Osteoblast (primary cell): ENCODE results near the gene VSIG2. TPM values are rescaled to one million over a fixed set of nuclear protein-coding genes. Genes with fewer than 3 reads are reported as not detected.
A peak's percentile ranks its signal among the peaks of the same experiment; 100 is the strongest.

ENCODE experiments used
- DNase-seq: peaks from one replicate; pipeline ENCODE4 v3.0.0; 2011; ENCODE audit warnings: low spot score, mixed read lengths; ENCODE audit not compliant: insufficient read length; ENCODE audit errors: missing footprints
- H2AFZ ChIP-seq: 2 replicates; pipeline ENCODE4 v1.6.0; 2011; ENCODE audit warnings: mild to moderate bottlenecking, low read length
- H3K27ac ChIP-seq: 2 replicates; pipeline ENCODE4 v1.5.1; 2011; ENCODE audit warnings: mild to moderate bottlenecking, low read depth, low read length, moderate library complexity
- H3K27me3 ChIP-seq: 2 replicates; pipeline ENCODE4 v1.6.0; 2012; ENCODE audit warnings: mild to moderate bottlenecking, control low read depth, inconsistent platforms, low read length, moderate library complexity; ENCODE audit not compliant: insufficient read depth
- H3K36me3 ChIP-seq: 2 replicates; pipeline ENCODE4 v1.5.1; 2011; ENCODE audit warnings: mild to moderate bottlenecking, low read length, control low read depth, moderate library complexity; ENCODE audit not compliant: insufficient read depth
- H3K4me1 ChIP-seq: 2 replicates; pipeline ENCODE4 v1.5.1; 2011; ENCODE audit warnings: mild to moderate bottlenecking, low read length, control low read depth, moderate library complexity; ENCODE audit not compliant: insufficient read depth
- H3K4me2 ChIP-seq: 2 replicates; pipeline ENCODE4 v1.6.0; 2011; ENCODE audit warnings: mild to moderate bottlenecking, low read length; ENCODE audit not compliant: insufficient read depth
- H3K4me3 ChIP-seq: fragments of 200-600 bp; sonication (generic); 3 replicates; pipeline ENCODE4 v1.5.1; 2012; ENCODE audit warnings: mild to moderate bottlenecking, low read length, inconsistent platforms; ENCODE audit not compliant: insufficient read depth
- H3K79me2 ChIP-seq: 2 replicates; pipeline ENCODE4 v1.6.0; 2012; ENCODE audit warnings: mild to moderate bottlenecking, low read length, control low read depth, inconsistent platforms; ENCODE audit not compliant: insufficient read depth
- H3K9me3 ChIP-seq: 2 replicates; pipeline ENCODE4 v1.5.1; 2011; ENCODE audit warnings: low read depth, low read length, control low read depth
- H4K20me1 ChIP-seq: 2 replicates; pipeline ENCODE4 v1.6.0; 2012; ENCODE audit warnings: mild to moderate bottlenecking, low read length, control low read depth; ENCODE audit not compliant: insufficient read depth
- CTCF ChIP-seq: IDR thresholded peaks from 2 replicates; pipeline ENCODE4 v1.5.1; 2011; ENCODE audit warnings: mild to moderate bottlenecking, low read depth, low read length, moderate library complexity; ENCODE audit errors: extremely low read depth
- total RNA-seq: library from RNA; depleted of rRNA; stranded (reverse); fragments of >200 nt; gene quantifications from 2 replicates; pipeline ENCODE4 v1.2.3, GENCODE V29; 2012

VSIG2 gene
- total RNA-seq, 1 donor, result not detected

- Histone ChIP-seq H2AFZ (no peak overlapping the region), H3K27ac (no peak overlapping the region), H3K4me1 (peaks cover 12% of the 10 kb centered on the region), H4K20me1 (no peaks in the 10 kb centered on the region), H3K4me2 (no peak overlapping the region), H3K36me3 (no peaks in the 10 kb centered on the region), H3K27me3 (peaks cover 37% of the 10 kb centered on the region), H3K9me3 (no peaks in the 10 kb centered on the region), H3K79me2 (no peaks in the 10 kb centered on the region), H3K4me3 (no peak overlapping the region)
- DNase-seq, result no peak
- TF ChIP-seq CTCF, result no peak
These were observed 2.1 kb downstream of the VSIG2 start for GRCh38 chr11:124749912-124750311.

- Histone ChIP-seq H3K4me3 (no peak overlapping the region), H3K9me3 (no peaks in the 10 kb centered on the region), H3K4me1 (peaks cover 12% of the 10 kb centered on the region), H3K27me3 (peaks cover 49% of the 10 kb centered on the region), H3K36me3 (no peaks in the 10 kb centered on the region), H3K79me2 (no peaks in the 10 kb centered on the region), H2AFZ (no peak overlapping the region), H3K4me2 (no peak overlapping the region), H4K20me1 (no peaks in the 10 kb centered on the region), H3K27ac (no peak overlapping the region)
- TF ChIP-seq CTCF, result no peak
- DNase-seq, result peak; percentile 88
These were observed 3.3 kb downstream of the VSIG2 start for GRCh38 chr11:124748481-124749343.

GRCh38 chr11:124748100-124748418 is 4.0 kb downstream of the VSIG2 start:
- Histone ChIP-seq H3K27ac (no peak overlapping the region), H3K4me2 (no peak overlapping the region), H3K27me3 (peaks cover 56% of the 10 kb centered on the region), H3K79me2 (no peaks in the 10 kb centered on the region), H3K4me1 (peaks cover 12% of the 10 kb centered on the region), H4K20me1 (no peaks in the 10 kb centered on the region), H2AFZ (no peak overlapping the region), H3K9me3 (no peaks in the 10 kb centered on the region), H3K4me3 (no peak overlapping the region), H3K36me3 (no peaks in the 10 kb centered on the region)
- no peak for DNase-seq
- no peak for TF ChIP-seq CTCF

GRCh38 chr11:124747406-124748099 is 4.5 kb downstream of the VSIG2 start:
- H2AFZ ChIP-seq, result peak overlapping the region; percentile 56
- H3K27me3 ChIP-seq, result peaks cover 56% of the 10 kb centered on the region
- TF ChIP-seq CTCF, result no peak
- no peaks in the 10 kb centered on the region for H4K20me1 ChIP-seq
- H3K79me2 ChIP-seq, result no peaks in the 10 kb centered on the region
- H3K4me1 ChIP-seq, result peaks cover 12% of the 10 kb centered on the region
- no peak for DNase-seq
- H3K36me3 ChIP-seq, result no peaks in the 10 kb centered on the region
- no peak overlapping the region for H3K27ac ChIP-seq
- H3K4me3 ChIP-seq, result no peak overlapping the region
- no peaks in the 10 kb centered on the region for H3K9me3 ChIP-seq
- H3K4me2 ChIP-seq, result peak overlapping the region; percentile 96
